ENCODE measurements around the gene SPRN. TPM values are rescaled to one million over a fixed set of nuclear protein-coding genes. Genes with fewer than 3 reads are reported as not detected.
A peak's percentile ranks its signal among the peaks of the same experiment; 100 is the strongest.
"Not testable (repeated sequence)": the region's sequence is repeated elsewhere in the genome, so short reads cannot be mapped to it uniquely, and the experiment has no call there.

The SPRN gene
- total and polyA plus RNA-seq, 8 donors = 0.52 to 6.4 (median 3.3) TPM; not detected in 1

GRCh38 chr10:133438711-133439273, 14.4 kb upstream of the SPRN start:
- no peaks in the 10 kb centered on the region for H3K4me1 ChIP-seq
- no peaks in the 10 kb centered on the region for H3K9me3 ChIP-seq
- ATAC-seq (peak; percentile 44), DNase-seq (no peak)
- H3K36me3 ChIP-seq = no peaks in the 10 kb centered on the region
- H3K27me3 ChIP-seq = peaks cover 0 to 5% of the 10 kb centered on the region in 2 donors
- intact Hi-C loops (cut with DNase I) = no loop called here
- H3K4me3 ChIP-seq = no peak overlapping the region
- no peak overlapping the region for H3K27ac ChIP-seq
- TF ChIP-seq, protein P1, sequence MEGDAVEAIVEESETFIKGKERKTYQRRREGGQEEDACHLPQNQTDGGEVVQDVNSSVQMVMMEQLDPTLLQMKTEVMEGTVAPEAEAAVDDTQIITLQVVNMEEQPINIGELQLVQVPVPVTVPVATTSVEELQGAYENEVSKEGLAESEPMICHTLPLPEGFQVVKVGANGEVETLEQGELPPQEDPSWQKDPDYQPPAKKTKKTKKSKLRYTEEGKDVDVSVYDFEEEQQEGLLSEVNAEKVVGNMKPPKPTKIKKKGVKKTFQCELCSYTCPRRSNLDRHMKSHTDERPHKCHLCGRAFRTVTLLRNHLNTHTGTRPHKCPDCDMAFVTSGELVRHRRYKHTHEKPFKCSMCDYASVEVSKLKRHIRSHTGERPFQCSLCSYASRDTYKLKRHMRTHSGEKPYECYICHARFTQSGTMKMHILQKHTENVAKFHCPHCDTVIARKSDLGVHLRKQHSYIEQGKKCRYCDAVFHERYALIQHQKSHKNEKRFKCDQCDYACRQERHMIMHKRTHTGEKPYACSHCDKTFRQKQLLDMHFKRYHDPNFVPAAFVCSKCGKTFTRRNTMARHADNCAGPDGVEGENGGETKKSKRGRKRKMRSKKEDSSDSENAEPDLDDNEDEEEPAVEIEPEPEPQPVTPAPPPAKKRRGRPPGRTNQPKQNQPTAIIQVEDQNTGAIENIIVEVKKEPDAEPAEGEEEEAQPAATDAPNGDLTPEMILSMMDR (IDR thresholded peaks at IDR 0.05) = no peak

- ATAC-seq; H3K4me3 ChIP-seq; H3K27ac ChIP-seq; H3K27me3 ChIP-seq; H3K4me1 ChIP-seq; intact Hi-C loops (cut with DNase I); H3K9me3 ChIP-seq; H3K36me3 ChIP-seq; DNase-seq: not testable (repeated sequence)
Observed at GRCh38 chr10:133432789-133433188, 8.4 kb upstream of the SPRN start.

DNA sequence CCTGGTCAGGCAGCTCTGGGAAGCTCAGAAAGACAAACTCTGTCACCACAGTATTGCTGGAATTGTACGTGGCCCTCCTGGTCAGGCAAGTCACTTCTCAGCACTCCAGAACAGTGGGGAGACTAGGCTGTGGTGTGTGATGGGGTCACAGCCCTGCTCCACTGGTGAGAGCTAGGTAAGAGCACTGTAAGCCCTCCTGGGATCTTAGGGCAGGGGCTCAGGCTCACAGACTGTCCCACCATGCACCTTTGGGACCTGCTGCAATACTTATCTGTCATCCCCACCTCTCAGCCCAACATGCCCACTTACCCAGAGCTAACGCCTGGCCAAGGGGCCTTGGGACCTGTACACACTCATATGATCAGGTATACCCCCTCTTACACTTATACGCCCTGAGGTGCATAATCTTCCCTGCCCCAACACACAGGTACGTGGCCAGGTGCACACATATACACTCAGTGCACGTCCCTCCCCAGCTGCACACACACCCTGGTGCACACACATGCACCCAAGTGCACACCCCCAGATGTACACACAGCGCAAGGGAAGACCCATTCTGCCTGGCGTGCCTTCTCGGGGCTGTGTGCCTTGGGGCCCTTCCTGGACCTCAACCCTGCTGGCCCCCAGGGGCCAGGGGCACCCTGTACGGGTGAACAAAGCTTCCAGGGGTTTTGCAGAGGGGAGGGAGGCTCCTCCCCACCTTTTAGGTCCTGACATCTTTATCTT, 7.6 kb upstream of the SPRN start:
- intact Hi-C loops (cut with DNase I); H3K27ac ChIP-seq; H3K36me3 ChIP-seq; ATAC-seq; H3K4me1 ChIP-seq; H3K27me3 ChIP-seq; DNase-seq; H3K4me3 ChIP-seq; H3K9me3 ChIP-seq: not testable (repeated sequence)

GRCh38 chr10:133429571-133429970, 5.1 kb upstream of the SPRN start:
- intact Hi-C loops (cut with DNase I) = not testable (repeated sequence)

DNA sequence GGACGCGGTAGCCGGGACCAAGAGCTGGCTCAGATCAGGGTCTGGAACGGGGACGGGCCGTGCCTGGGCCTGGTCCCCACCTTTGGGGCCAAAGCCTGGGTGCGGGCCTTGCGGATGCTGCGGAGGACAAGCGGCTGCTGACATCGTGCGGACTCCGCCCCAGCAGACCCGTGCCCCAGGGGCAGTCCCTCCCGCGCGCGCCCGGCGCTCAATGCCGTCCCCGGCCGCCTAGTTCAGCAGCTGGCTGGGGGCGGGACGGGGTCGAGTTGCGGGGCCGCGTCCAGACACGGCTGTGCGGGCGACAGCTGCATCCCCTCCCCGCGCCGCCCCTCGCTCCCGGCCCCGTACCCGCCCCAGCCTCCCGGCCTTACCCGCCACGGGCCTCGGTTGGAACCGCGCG, 323 bp downstream of the SPRN start:
- H3K4me3 ChIP-seq; intact Hi-C loops (cut with DNase I); H3K9me3 ChIP-seq; DNase-seq; H3K4me1 ChIP-seq; H3K27ac ChIP-seq: not testable (repeated sequence)
- H3K27me3 ChIP-seq = peaks cover 0 to 35% of the 10 kb centered on the region in 2 donors
- peaks cover 0 to 22% of the 10 kb centered on the region in 2 donors for H3K36me3 ChIP-seq
- ATAC-seq = peak; percentile 27

More at GRCh38 chr10:133429571-133429970, 5.1 kb upstream of the SPRN start:
- H3K36me3 ChIP-seq, H3K27me3 ChIP-seq, H3K9me3 ChIP-seq, H3K4me3 ChIP-seq, H3K4me1 ChIP-seq, DNase-seq, ATAC-seq, H3K27ac ChIP-seq: not testable (repeated sequence)

DNA sequence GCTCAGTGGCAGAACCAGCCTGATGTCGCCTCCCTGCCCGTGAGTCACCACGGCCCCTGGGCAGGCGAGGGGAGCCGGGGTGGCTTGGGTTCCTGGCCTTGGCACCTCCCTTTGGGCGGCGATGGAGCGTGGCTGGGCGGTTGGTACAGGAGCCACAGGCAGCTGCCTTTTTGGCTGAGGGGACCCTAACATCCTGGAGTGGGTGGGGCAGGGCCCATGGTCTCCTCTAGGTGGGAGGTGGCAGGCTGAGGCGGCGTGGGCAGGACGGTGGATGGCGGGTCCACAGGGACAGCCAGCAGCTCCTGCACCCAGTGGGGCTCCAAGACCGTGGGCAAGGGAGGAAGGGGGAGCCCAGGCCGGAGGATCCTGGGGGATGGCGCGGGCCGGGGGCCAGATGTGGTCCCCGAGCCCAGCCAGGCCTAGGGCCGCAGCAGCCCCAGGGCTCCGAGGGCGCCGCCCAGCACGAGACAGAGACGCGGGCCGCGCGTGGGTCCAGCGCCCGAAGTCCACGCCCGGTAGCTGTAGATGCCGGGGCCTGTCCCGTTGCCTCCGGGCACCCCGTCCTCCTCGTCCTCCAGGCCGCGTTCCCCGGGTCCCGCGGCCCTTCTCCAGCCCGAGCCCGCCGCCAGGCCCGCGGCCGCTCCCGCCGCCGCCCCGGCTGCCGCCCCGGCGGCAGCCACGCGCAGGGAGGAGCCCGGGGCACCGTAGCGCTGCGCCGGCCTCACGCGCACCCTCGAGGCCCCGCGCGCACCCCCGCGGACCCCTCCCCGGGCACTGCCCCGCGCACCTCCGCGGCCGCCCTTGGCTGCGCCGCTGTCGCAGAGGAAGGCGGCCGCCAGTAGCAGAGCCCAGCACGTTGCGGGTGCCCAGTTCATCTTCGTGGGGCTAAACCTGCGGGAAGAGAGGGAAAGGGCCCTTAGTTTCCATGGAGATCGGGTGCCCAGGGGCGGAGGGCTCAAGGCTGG, 1.3 kb downstream of the SPRN start:
- peaks cover 0 to 35% of the 10 kb centered on the region in 2 donors for H3K27me3 ChIP-seq
- no peak overlapping the region for H3K27ac ChIP-seq
- DNase-seq (peak in 2 of 4 donors; percentile 7 to 61), ATAC-seq (peak; percentile 25)
- TF ChIP-seq, protein P1 (IDR thresholded peaks at IDR 0.05) = no peak
- H3K4me3 ChIP-seq = no peak overlapping the region
- peaks cover 0 to 32% of the 10 kb centered on the region in 2 donors for H3K36me3 ChIP-seq
- intact Hi-C loops (cut with DNase I) = no loop called here
- peaks cover 0 to 7% of the 10 kb centered on the region in 2 donors for H3K4me1 ChIP-seq
- H3K9me3 ChIP-seq = no peaks in the 10 kb centered on the region

All from left lung (tissue), 10 donors.